ENCODE data around the gene SLC6A2.

SLC6A2 gene

DNA sequence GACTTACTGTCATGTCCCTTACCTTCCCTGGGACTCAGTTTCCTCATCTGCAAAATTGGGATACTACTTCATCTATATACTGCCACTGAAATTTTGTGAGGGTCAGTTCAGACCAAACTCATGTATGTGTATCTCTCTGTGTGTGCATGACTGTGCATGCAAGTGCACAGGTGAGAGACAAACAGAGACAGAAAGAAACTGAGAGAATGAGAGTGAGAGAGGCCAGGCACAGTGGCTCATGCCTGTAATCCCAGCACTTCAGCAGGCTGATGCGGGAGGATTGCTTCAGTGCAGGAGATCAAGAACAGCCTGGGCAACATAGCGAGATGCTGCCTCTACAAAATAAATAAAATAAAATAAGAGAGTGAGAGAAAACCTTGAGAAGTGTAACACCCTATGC lies 32.1 kb upstream of the SLC6A2 start:
- H3K4me3 ChIP-seq (ENCODE audit: low read depth, low read length), result no peak overlapping the region
- TF ChIP-seq, protein P1, sequence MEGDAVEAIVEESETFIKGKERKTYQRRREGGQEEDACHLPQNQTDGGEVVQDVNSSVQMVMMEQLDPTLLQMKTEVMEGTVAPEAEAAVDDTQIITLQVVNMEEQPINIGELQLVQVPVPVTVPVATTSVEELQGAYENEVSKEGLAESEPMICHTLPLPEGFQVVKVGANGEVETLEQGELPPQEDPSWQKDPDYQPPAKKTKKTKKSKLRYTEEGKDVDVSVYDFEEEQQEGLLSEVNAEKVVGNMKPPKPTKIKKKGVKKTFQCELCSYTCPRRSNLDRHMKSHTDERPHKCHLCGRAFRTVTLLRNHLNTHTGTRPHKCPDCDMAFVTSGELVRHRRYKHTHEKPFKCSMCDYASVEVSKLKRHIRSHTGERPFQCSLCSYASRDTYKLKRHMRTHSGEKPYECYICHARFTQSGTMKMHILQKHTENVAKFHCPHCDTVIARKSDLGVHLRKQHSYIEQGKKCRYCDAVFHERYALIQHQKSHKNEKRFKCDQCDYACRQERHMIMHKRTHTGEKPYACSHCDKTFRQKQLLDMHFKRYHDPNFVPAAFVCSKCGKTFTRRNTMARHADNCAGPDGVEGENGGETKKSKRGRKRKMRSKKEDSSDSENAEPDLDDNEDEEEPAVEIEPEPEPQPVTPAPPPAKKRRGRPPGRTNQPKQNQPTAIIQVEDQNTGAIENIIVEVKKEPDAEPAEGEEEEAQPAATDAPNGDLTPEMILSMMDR (IDR thresholded peaks at IDR 0.05; ENCODE audit: borderline replicate concordance, insufficient read depth, low read depth, low read length), result no peak

DNA sequence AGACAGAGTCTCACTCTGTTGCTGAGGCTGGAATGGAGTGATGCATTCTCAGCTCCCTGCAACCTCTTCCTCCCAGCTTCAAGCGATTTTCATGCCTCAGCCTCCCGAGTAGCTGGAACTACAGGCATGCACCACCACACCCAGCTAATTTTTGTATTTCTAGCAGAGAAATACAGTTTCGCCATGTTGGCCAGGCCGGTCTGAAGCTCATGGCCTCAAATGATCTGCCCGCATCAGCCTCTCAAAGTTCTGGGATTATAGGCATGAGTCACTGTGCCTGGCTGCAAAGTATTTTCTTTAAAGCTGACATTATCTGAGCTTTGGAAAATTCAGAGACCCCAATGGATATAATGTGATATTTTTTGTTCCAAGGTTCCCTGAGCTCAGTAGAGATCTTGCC lies 31.1 kb upstream of the SLC6A2 start:
- H3K4me3 ChIP-seq (ENCODE audit: low read depth, low read length), result no peak overlapping the region
- TF ChIP-seq, protein P1 (IDR thresholded peaks at IDR 0.05; ENCODE audit: borderline replicate concordance, insufficient read depth, low read depth, low read length), result no peak

DNA sequence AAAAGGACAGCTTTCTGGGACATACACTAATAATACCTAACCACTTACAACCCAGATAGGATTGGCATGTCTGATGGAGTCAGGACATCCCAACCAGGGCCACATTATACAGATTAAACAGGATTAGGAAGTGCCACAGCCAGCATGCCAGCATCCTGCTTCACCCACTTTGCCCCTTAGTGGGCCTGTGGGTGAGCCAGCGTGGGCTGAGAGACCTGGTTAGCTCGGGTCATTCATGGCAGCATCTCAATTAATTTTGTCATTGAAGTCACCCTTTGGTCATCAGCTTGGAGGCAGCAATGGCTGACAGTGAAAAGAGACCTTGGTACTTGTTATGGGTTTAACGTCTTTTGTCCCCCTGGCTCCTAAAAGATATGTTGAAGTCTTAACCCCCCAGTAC lies 29.9 kb upstream of the SLC6A2 start:
- TF ChIP-seq, protein P1 (IDR thresholded peaks at IDR 0.05; ENCODE audit: borderline replicate concordance, insufficient read depth, low read depth, low read length), result no peak

DNA sequence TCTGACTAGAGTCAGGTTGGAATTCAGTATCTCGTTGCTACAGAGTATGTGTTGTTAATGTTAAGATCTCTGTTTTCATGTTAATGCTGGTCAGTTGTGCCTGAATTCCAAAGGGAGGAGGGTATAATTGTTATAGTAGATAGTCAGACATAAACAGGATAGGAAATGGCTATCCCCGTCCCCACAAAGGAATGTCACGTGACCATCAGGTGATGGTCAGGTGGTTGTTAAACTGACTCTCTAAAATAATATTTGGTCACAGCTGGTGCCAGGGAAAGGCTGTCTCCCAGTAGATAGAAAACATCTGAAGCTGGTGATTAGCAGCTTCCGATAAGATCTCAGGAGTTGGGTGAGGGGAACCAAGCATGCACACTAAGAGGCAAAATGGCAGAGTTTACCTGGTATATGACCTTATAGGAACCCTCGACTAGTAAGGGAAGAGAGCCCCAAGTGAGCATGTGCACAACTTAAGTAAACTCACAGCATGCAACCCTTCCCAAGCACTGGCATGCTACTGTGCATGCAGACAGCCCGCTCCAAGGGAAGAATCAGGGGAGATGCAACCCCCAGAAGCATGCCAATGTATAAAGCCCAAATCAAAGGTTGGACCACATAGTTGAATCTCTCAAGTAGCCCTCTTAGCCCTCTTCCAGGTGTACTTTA lies 27.4 kb upstream of the SLC6A2 start:
- TF ChIP-seq, protein P1 (IDR thresholded peaks at IDR 0.05; ENCODE audit: borderline replicate concordance, insufficient read depth, low read depth, low read length), result no peak
- no peak overlapping the region for H3K4me3 ChIP-seq (ENCODE audit: low read depth, low read length)

More for the DNA sequence above, 29.9 kb upstream of the SLC6A2 start:
- H3K4me3 ChIP-seq (ENCODE audit: low read depth, low read length), result no peak overlapping the region

DNA sequence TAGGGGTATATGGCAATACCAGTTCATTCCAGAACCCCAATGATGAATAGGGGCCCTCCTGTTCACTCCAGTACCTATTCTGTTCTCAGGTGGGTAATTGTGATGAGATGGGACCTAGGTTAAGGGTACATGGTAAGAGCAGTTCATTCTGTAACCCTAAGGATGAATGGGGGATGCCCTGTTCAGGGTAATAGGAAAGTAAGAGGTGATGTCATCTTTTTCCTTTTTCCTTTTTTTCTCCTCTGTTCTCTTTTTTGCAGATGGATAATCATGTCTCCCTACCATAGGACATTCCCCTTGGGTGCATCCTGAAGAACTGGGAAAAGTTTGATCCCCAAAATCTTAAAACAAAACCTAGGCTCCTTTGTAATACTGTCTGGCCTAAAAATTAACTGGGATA lies 25.0 kb upstream of the SLC6A2 start:
- TF ChIP-seq, protein P1 (IDR thresholded peaks at IDR 0.05; ENCODE audit: borderline replicate concordance, insufficient read depth, low read depth, low read length), result no peak
- H3K4me3 ChIP-seq (ENCODE audit: low read depth, low read length), result no peak overlapping the region

DNA sequence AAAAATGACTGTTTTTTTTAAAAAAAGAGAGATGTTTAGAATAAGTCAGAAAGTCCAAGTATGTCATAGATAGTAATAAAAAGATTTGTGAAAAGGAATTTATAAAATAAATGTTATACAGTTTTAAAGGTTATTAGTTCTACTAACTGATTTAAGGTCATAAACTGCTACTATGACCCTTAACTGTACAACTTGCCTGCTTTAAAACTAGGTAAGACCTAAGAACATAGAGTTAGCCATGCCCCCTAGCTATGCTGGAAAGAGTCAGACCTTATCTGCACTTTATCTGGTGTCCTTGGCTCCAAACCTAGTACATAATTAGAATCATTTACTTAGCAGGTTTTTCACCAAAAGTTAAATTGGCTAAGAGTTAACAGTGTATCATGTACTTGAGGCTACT lies 23.5 kb upstream of the SLC6A2 start:
- TF ChIP-seq, protein P1 (IDR thresholded peaks at IDR 0.05; ENCODE audit: borderline replicate concordance, insufficient read depth, low read depth, low read length), result no peak

DNA sequence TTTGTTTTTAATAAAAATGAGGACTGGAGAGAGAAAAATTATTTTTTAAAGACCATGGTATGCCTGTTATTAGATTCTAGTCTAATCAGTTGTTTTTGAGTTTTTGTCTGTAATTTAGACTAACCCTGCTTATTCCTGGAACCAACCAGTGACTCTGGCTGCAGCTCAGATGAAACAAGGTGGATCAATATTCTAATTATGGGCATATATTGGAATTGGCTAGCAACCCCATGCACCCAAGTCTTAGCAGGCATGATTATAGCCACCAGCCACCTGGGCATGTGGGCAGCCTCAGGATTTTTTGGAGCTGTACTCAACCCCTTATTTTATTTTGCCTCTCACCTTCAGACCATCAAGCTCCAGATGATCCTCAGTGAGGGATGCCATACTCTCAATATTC lies 21.6 kb upstream of the SLC6A2 start:
- TF ChIP-seq, protein P1 (IDR thresholded peaks at IDR 0.05; ENCODE audit: borderline replicate concordance, insufficient read depth, low read depth, low read length), result no peak
- H3K4me3 ChIP-seq (ENCODE audit: low read depth, low read length), result no peak overlapping the region

More for the DNA sequence above, 23.5 kb upstream of the SLC6A2 start:
- H3K4me3 ChIP-seq (ENCODE audit: low read depth, low read length), result no peak overlapping the region
